CD4-positive, alpha-beta memory T cell (primary cell): ENCODE results near the gene GIPC2. TPM values are rescaled to one million over a fixed set of nuclear protein-coding genes. Genes with fewer than 3 reads are reported as not detected.
A peak's percentile ranks its signal among the peaks of the same experiment; 100 is the strongest.

Source experiments
- CTCF ChIA-PET: fragments of 350-600 bp; sonication (Branson Sonifier 250); formaldehyde crosslinking; loops from one replicate; lab custom pipeline; 2021; ENCODE audit warnings: inconsistent platforms; ENCODE audit not compliant: partially characterized antibody; lab: Charles Lee
- POLR2A ChIA-PET: fragments of 350-600 bp; sonication (Branson Sonifier 250); formaldehyde crosslinking; loops from one replicate; lab custom pipeline; 2021; ENCODE audit not compliant: partially characterized antibody; lab: Charles Lee
- DNase-seq, 5 donors: peaks; one replicate each; pipeline versions ENCODE4 v3.0.0 to v3.0.0-alpha.2; 2020 to 2022; ENCODE audit warnings: mixed read lengths in 1 of 5
- H3K27ac ChIP-seq: one replicate; pipeline ENCODE4 v1.7.0; 2013; ENCODE audit warnings: low read depth, low read length
- H3K27me3 ChIP-seq: 2 replicates; pipeline ENCODE4 v1.7.0; 2013; ENCODE audit warnings: mild to moderate bottlenecking, low read length, moderate library complexity; ENCODE audit not compliant: insufficient read depth
- H3K36me3 ChIP-seq: 2 replicates; pipeline ENCODE4 v1.7.0; 2013; ENCODE audit warnings: mild to moderate bottlenecking, low read length, moderate library complexity; ENCODE audit not compliant: insufficient read depth
- H3K4me1 ChIP-seq: 2 replicates; pipeline ENCODE4 v1.7.0; 2013; ENCODE audit warnings: mild to moderate bottlenecking, low read length, moderate library complexity; ENCODE audit not compliant: insufficient read depth
- H3K4me3 ChIP-seq, 2 donors: one replicate each; pipeline ENCODE4 v1.7.0; 2013; ENCODE audit warnings: low read length in 2 of 2, mild to moderate bottlenecking in 1 of 2
- H3K9me3 ChIP-seq, 2 donors: one replicate each; pipeline ENCODE4 v1.7.0; 2013; ENCODE audit warnings: low read length in 2 of 2, control low read depth in 1 of 2; ENCODE audit not compliant: control insufficient read depth in 1 of 2
- H3K27ac Mint-ChIP-seq, 7 donors: one replicate each; pipeline ENCODE4 v1.8.0; 2020 to 2021; ENCODE audit warnings: mixed read lengths in 7 of 7, mild to moderate bottlenecking in 6 of 7, inconsistent platforms in 3 of 7, moderate library complexity in 3 of 7
- H3K27me3 Mint-ChIP-seq, 2 donors: one replicate each; pipeline ENCODE4 v1.8.0; 2020 to 2021; ENCODE audit warnings: mixed read lengths in 2 of 2
- H3K36me3 Mint-ChIP-seq, 2 donors: one replicate each; pipeline ENCODE4 v1.8.0; 2020 to 2021; ENCODE audit warnings: mixed read lengths in 2 of 2, inconsistent platforms in 1 of 2, mild to moderate bottlenecking in 1 of 2
- H3K4me1 Mint-ChIP-seq, 4 donors: one replicate each; pipeline ENCODE4 v1.8.0; 2020 to 2021; ENCODE audit warnings: mixed read lengths in 4 of 4, mild to moderate bottlenecking in 1 of 4
- H3K4me3 Mint-ChIP-seq, 8 donors: one replicate each; pipeline ENCODE4 v1.8.0; 2020 to 2021; ENCODE audit warnings: mixed read lengths in 8 of 8, mild to moderate bottlenecking in 7 of 8, moderate library complexity in 6 of 8, inconsistent platforms in 3 of 8
- H3K9me3 Mint-ChIP-seq, 8 donors: one replicate each; pipeline ENCODE4 v1.8.0; 2020 to 2021; ENCODE audit warnings: mixed read lengths in 8 of 8, mild to moderate bottlenecking in 5 of 8, inconsistent platforms in 3 of 8, moderate library complexity in 1 of 8
- intact Hi-C: fragments of 100-400 bp; cut with micrococcal nuclease; formaldehyde crosslinking; loops from one replicate; pipeline ENCODE4 v1.15.1; 2023
- polyA plus RNA-seq, 2 donors: library from polyadenylated mRNA; unstranded; fragments of 300-500 nt; fragmentation: Illumina TruSeq; gene quantifications; one replicate each; pipeline ENCODE4 v1.2.3, GENCODE V29; 2021
- total RNA-seq, 2 experiments: library from RNA; stranded (reverse); gene quantifications; one replicate each; pipeline ENCODE4 v1.2.3, GENCODE V29; 2021

GIPC2 gene
- total and polyA plus RNA-seq, 4 experiments from 2014 or later = 0.13 to 0.52 (median 0.30) TPM

DNA sequence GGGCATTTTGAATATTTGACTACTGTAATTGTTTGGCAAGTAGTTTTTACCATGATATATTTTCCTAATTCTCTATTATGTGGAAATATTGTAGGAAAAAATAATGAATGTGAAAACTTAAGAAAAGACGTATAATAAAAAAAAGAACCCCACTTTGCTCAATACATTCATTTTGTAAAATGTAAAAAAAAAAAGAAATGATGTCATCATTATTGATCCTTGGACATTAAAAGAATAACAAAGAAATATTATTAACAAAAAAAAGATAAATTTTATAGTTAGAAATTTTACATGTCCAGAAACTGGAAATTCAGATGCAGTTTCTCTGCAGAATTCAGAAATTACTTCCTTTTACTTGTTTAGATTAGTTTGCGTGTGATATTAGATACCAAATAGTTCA is 5.2 kb downstream of the GIPC2 start:
- no peak overlapping the region for H3K27ac Mint-ChIP-seq
- ChIA-PET POLR2A (no interaction called here), CTCF (no interaction called here)
- Histone ChIP-seq H3K4me1 (peaks cover 6% of the 10 kb centered on the region), H3K36me3 (no peaks in the 10 kb centered on the region), H3K4me3 (no peak overlapping the region), H3K27ac (no peak overlapping the region), H3K27me3 (no peaks in the 10 kb centered on the region), H3K9me3 (no peaks in the 10 kb centered on the region)
- peaks cover 21 to 25% of the 10 kb centered on the region in 2 donors for H3K27me3 Mint-ChIP-seq
- intact Hi-C loops = no loop called here
- peaks cover 0 to 2% (median 0%) of the 10 kb centered on the region in 8 donors for H3K9me3 Mint-ChIP-seq
- no peaks in the 10 kb centered on the region for H3K36me3 Mint-ChIP-seq
- H3K4me1 Mint-ChIP-seq = peaks cover 4 to 13% (median 8%) of the 10 kb centered on the region in 4 donors
- no peak overlapping the region for H3K4me3 Mint-ChIP-seq
- no peak for DNase-seq

GRCh38 chr1:78052685-78053405 is 7.1 kb downstream of the GIPC2 start:
- Histone ChIP-seq H3K27ac (no peak overlapping the region), H3K36me3 (no peaks in the 10 kb centered on the region), H3K4me1 (no peaks in the 10 kb centered on the region), H3K27me3 (no peaks in the 10 kb centered on the region), H3K9me3 (no peaks in the 10 kb centered on the region), H3K4me3 (no peak overlapping the region)
- ChIA-PET POLR2A (no interaction called here), CTCF (no interaction called here)
- H3K4me3 Mint-ChIP-seq = no peak overlapping the region
- no peak overlapping the region for H3K27ac Mint-ChIP-seq
- no peaks in the 10 kb centered on the region for H3K36me3 Mint-ChIP-seq
- no peak for DNase-seq
- intact Hi-C loops = no loop called here
- H3K4me1 Mint-ChIP-seq = peaks cover 0 to 3% (median 2%) of the 10 kb centered on the region in 4 donors
- H3K9me3 Mint-ChIP-seq = peaks cover 0 to 2% (median 0%) of the 10 kb centered on the region in 8 donors
- peaks cover 7 to 10% of the 10 kb centered on the region in 2 donors for H3K27me3 Mint-ChIP-seq

DNA sequence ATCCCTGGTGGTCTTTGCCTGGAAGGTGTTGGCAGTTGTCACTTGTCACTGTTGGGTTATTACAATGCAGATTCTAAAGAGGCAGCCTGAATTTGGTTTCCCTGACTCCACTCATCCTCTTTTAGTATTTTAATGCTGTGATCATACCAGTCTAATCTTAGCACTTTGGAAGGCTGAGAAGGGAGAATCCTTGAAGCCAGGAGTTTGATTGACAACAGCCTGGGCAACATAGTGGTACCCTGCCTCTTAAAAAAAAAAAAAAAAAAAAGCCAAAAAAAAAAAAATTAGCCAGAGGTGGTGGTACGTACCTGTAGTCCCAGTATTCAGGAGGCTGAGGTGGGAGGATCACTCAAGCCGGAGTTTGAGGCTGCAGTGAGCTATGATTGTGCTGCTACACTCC is 7.7 kb downstream of the GIPC2 start:
- ChIA-PET CTCF (no interaction called here), POLR2A (no interaction called here)
- Histone ChIP-seq H3K4me1 (no peaks in the 10 kb centered on the region), H3K27ac (no peak overlapping the region), H3K4me3 (no peak overlapping the region), H3K9me3 (no peaks in the 10 kb centered on the region), H3K27me3 (no peaks in the 10 kb centered on the region), H3K36me3 (no peaks in the 10 kb centered on the region)
- H3K4me3 Mint-ChIP-seq = no peak overlapping the region
- no peaks in the 10 kb centered on the region for H3K36me3 Mint-ChIP-seq
- intact Hi-C loops = no loop called here
- peaks cover 0 to 3% (median 2%) of the 10 kb centered on the region in 4 donors for H3K4me1 Mint-ChIP-seq
- peaks cover 0 to 4% (median 0%) of the 10 kb centered on the region in 8 donors for H3K9me3 Mint-ChIP-seq
- H3K27ac Mint-ChIP-seq = no peak overlapping the region
- peaks cover 7% of the 10 kb centered on the region in 2 donors for H3K27me3 Mint-ChIP-seq
- no peak for DNase-seq

DNA sequence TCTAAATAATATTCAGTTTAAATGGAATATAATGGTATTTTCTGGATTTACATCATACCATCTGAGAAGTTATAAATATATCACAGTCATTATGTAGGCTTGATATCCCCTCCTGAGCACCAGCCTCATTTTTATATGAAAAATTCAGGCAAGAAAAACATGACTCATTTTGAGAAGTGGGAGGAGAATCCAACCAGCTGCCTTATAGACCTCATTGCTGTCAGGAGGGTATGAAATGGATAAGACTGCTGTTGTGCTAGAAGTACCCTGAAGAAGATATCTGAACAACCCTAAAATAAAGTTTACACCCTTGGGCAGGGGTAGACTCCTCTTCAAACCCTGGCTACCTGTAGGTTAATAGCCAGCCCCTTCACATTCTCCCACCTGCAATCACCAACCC is 8.8 kb downstream of the GIPC2 start:
- Mint-ChIP-seq H3K27ac (no peak overlapping the region), H3K4me1 (peaks cover 0 to 3% (median 1%) of the 10 kb centered on the region in 4 donors), H3K4me3 (no peak overlapping the region), H3K36me3 (no peaks in the 10 kb centered on the region), H3K9me3 (peaks cover 0 to 4% (median 0%) of the 10 kb centered on the region in 8 donors), H3K27me3 (peaks cover 0 to 2% of the 10 kb centered on the region in 2 donors)
- no peak overlapping the region for H3K4me3 ChIP-seq
- ChIA-PET CTCF (no interaction called here), POLR2A (interaction anchor here (0.7 kb wide), 1 partner anchor 45 kb away, joined by 3 read pairs; no protein-coding TSS in a partner anchor)
- DNase-seq = no peak
- no peak overlapping the region for H3K27ac ChIP-seq
- no peaks in the 10 kb centered on the region for H3K4me1 ChIP-seq
- H3K9me3 ChIP-seq = no peaks in the 10 kb centered on the region
- intact Hi-C loops = no loop called here
- no peaks in the 10 kb centered on the region for H3K27me3 ChIP-seq
- H3K36me3 ChIP-seq = no peaks in the 10 kb centered on the region

DNA sequence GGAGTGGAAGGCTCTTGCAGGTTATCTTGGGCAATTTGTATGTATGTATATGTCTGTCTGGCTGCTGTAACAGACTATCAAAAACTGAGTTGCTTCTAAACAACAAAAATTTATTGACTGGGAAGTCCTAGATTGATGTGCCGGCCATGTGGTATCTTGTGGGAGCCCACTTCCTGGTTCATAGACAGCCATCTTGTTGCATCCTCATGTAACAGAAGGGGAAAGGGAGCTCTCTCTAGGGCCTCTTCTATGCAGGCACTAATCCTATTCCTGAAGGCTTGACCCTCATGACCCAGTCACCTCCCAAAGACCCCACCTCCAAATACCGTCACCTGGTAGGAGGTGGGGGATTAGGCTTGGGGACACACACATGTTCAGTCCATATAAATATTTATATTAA is 9.2 kb downstream of the GIPC2 start:
- Mint-ChIP-seq H3K27me3 (peaks cover 0 to 3% of the 10 kb centered on the region in 2 donors), H3K4me3 (no peak overlapping the region), H3K9me3 (peaks cover 0 to 4% (median 0%) of the 10 kb centered on the region in 8 donors), H3K4me1 (peaks cover 0 to 3% (median 1%) of the 10 kb centered on the region in 4 donors), H3K27ac (no peak overlapping the region), H3K36me3 (no peaks in the 10 kb centered on the region)
- no peaks in the 10 kb centered on the region for H3K9me3 ChIP-seq
- no peaks in the 10 kb centered on the region for H3K36me3 ChIP-seq
- intact Hi-C loops = no loop called here
- H3K4me1 ChIP-seq = no peaks in the 10 kb centered on the region
- CTCF ChIA-PET = no interaction called here
- H3K27ac ChIP-seq = no peak overlapping the region
- no peak overlapping the region for H3K4me3 ChIP-seq
- POLR2A ChIA-PET = interaction anchor here (0.7 kb wide), 1 partner anchor 45 kb away, joined by 3 read pairs; no protein-coding TSS in a partner anchor
- H3K27me3 ChIP-seq = no peaks in the 10 kb centered on the region
- no peak for DNase-seq

- no peak overlapping the region for H3K4me3 ChIP-seq
- peak overlapping the region in 1 of 7 donors; percentile 63 for H3K27ac Mint-ChIP-seq
Observed at GRCh38 chr1:78055565-78056132, 9.9 kb downstream of the GIPC2 start.

DNA sequence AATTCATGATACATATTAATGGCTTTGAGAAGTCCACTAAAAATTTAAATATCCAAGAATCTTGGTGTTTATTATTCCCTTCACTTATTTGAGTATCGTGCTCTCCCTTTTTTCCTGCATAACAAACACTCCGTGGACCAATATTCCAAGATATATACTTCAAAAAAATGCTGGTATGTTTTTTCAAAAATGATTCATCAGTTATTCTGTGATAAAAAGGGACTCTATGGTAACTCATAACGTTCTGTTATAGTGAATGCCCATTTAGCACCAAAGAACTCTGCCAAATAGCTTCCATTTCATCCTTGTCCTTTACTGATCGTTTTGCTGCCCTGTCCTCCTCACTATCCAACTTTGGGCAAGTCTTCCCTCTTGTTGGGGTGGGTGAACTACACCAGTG is 12.9 kb downstream of the GIPC2 start:
- no peaks in the 10 kb centered on the region for H3K36me3 ChIP-seq
- no peak overlapping the region for H3K27ac ChIP-seq
- peaks cover 0 to 3% (median 1%) of the 10 kb centered on the region in 4 donors for H3K4me1 Mint-ChIP-seq
- ChIA-PET POLR2A (no interaction called here), CTCF (interaction anchor here (1.3 kb wide), 1 partner anchor 20 kb away, joined by 3 read pairs; no protein-coding TSS in a partner anchor)
- intact Hi-C loops = no loop called here
- H3K4me3 Mint-ChIP-seq = no peak overlapping the region
- H3K9me3 Mint-ChIP-seq = peaks cover 0 to 4% (median 0%) of the 10 kb centered on the region in 8 donors
- no peak for DNase-seq
- no peaks in the 10 kb centered on the region for H3K4me1 ChIP-seq
- peaks cover 2 to 7% of the 10 kb centered on the region in 2 donors for H3K27me3 Mint-ChIP-seq
- H3K4me3 ChIP-seq = no peak overlapping the region
- H3K9me3 ChIP-seq = no peaks in the 10 kb centered on the region
- H3K36me3 Mint-ChIP-seq = no peaks in the 10 kb centered on the region
- no peaks in the 10 kb centered on the region for H3K27me3 ChIP-seq
- no peak overlapping the region for H3K27ac Mint-ChIP-seq

More at GRCh38 chr1:78055565-78056132, 9.9 kb downstream of the GIPC2 start:
- H3K27me3 Mint-ChIP-seq = peaks cover 0 to 5% of the 10 kb centered on the region in 2 donors
- Histone ChIP-seq H3K9me3 (no peaks in the 10 kb centered on the region), H3K4me1 (no peaks in the 10 kb centered on the region), H3K27ac (no peak overlapping the region), H3K36me3 (no peaks in the 10 kb centered on the region), H3K27me3 (no peaks in the 10 kb centered on the region)
- no peak for DNase-seq
- intact Hi-C loops = no loop called here
- H3K9me3 Mint-ChIP-seq = peaks cover 0 to 4% (median 0%) of the 10 kb centered on the region in 8 donors
- POLR2A ChIA-PET = interaction anchor here (0.7 kb wide), 1 partner anchor 44 kb away, joined by 3 read pairs; no protein-coding TSS in a partner anchor
- peak overlapping the region in 2 of 8 donors; percentile 9 to 50 for H3K4me3 Mint-ChIP-seq
- CTCF ChIA-PET = no interaction called here
- peaks cover 0 to 3% (median 1%) of the 10 kb centered on the region in 4 donors for H3K4me1 Mint-ChIP-seq
- H3K36me3 Mint-ChIP-seq = no peaks in the 10 kb centered on the region
